ENCODE results near the gene FGF7. TPM values are rescaled to one million over a fixed set of nuclear protein-coding genes. Genes with fewer than 3 reads are reported as not detected.

Gene FGF7, protein sequence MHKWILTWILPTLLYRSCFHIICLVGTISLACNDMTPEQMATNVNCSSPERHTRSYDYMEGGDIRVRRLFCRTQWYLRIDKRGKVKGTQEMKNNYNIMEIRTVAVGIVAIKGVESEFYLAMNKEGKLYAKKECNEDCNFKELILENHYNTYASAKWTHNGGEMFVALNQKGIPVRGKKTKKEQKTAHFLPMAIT
- 100 to 1,000 TPM in 1 of 4 donors, 10 to 100 TPM in 3; 29.2 to 109 (median 55.8) TPM for total RNA-seq

DNA sequence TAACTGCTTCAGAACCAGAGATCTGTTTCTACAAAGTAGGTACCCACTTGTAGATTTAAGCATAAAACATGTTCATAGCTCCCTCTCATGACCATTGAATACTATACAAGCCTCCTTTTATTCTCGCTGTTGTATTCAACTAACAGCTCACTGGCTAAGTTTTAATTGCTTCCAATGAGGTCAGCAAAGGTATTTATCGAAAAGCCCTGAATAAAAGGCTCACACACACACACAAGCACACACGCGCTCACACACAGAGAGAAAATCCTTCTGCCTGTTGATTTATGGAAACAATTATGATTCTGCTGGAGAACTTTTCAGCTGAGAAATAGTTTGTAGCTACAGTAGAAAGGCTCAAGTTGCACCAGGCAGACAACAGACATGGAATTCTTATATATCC is at the start of gene FGF7:
Gene FGF7, plus strand, starts transcription at position 222 of the 400 bp plus-strand sequence. CDS start 1,056 bp downstream, outside the sequence.
- TF ChIP-seq, protein P1, sequence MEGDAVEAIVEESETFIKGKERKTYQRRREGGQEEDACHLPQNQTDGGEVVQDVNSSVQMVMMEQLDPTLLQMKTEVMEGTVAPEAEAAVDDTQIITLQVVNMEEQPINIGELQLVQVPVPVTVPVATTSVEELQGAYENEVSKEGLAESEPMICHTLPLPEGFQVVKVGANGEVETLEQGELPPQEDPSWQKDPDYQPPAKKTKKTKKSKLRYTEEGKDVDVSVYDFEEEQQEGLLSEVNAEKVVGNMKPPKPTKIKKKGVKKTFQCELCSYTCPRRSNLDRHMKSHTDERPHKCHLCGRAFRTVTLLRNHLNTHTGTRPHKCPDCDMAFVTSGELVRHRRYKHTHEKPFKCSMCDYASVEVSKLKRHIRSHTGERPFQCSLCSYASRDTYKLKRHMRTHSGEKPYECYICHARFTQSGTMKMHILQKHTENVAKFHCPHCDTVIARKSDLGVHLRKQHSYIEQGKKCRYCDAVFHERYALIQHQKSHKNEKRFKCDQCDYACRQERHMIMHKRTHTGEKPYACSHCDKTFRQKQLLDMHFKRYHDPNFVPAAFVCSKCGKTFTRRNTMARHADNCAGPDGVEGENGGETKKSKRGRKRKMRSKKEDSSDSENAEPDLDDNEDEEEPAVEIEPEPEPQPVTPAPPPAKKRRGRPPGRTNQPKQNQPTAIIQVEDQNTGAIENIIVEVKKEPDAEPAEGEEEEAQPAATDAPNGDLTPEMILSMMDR (IDR thresholded peaks at IDR 0.05; ENCODE audit: low read depth) = no peak

DNA sequence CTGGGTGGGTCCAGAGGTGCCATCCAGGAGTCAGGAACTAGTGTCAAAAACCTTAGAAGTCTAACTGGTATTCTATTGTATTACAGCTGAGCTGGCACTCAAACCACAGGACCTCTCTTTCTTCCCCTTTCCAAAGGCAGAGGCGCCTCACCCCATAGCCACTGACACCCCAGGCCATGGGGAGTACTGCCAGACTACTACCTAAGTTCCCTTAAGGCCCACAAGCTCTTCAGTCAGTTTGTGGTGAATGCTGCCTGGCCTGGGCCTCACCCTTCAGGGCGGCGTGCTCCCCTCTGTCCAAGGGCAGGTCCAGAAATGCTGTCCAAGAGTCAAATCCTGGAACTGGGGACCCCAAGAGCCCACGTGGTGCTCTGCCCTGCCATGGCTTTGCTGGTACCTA is 43.0 kb upstream of the FGF7 start:
- TF ChIP-seq, protein P1 (IDR thresholded peaks at IDR 0.05; ENCODE audit: low read depth) = no peak

DNA sequence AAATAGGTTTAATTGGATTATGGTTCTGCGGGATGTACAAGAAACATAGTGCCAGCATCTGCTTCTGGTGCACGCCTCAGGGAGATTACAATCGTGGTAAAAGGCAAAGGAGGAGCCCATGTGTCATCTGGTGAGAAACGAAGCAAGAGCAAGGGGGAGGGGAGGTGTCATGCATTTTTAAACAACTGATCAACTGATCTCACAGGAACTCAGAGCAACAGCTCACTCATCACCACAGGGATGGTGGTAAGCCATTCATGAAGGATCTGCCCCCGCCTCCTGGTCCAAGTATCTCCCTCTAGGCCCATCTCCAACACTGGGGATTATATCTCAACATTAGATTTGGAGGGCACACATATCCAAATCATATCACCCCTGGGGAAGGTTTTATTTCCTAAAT is 42.1 kb upstream of the FGF7 start:
- TF ChIP-seq, protein P1 (IDR thresholded peaks at IDR 0.05; ENCODE audit: low read depth) = no peak

DNA sequence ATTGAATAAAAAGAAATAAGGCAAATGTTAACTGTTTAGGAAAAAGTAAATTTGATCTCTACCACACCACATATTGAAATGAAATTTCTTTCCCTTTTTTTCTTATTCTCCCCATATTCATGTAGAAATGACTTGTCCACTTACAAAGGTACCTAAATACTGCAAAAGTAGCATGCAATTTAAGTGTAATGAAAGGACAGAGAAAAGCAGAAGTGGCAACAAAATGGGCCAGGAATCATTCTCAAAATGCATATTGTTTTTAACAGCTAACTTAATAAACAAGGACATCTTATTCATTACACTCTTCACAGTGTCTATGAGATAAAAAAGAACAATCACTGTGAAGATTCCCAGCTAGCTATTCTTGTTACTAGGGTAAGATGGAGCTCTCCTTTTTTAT is 40.6 kb upstream of the FGF7 start:
- TF ChIP-seq, protein P1 (IDR thresholded peaks at IDR 0.05; ENCODE audit: low read depth) = no peak

DNA sequence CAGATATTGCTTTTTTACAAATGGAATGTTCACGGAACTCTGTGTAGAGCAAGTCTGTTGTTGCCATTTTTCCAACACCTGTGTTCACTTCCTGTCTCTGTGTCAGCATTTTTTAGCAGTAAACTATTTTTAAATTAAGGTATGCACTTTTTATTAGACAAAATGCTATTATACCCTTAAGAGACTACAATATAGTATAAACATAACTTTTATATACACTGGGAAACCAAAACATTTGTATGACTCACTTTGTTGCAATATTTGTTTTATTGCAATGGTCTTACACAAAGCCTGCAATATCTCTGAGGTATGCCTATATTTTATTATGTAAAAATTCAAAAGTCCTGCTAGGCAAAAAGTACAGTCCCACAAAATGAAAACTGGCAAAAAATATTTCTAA is 39.8 kb upstream of the FGF7 start:
- TF ChIP-seq, protein P1 (IDR thresholded peaks at IDR 0.05; ENCODE audit: low read depth) = no peak

DNA sequence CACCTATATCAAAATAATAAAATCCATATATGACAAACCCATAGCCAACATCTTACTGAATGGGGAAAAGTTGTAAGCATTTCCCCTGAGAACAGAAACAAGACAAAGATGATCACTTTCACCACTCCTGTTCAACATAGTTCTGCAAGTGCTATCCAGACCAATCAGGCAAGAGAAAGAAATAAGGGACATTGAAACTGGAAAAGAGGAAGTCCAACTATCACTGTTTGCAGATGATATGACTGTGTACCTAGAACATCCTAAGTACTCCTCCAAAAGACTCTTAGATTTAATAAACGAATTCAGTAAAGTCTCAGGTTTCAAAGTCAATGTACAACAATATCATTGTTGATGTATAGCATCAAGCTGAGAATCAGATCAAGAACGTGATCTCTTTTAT is 35.6 kb upstream of the FGF7 start:
- TF ChIP-seq, protein P1 (IDR thresholded peaks at IDR 0.05; ENCODE audit: low read depth) = no peak

DNA sequence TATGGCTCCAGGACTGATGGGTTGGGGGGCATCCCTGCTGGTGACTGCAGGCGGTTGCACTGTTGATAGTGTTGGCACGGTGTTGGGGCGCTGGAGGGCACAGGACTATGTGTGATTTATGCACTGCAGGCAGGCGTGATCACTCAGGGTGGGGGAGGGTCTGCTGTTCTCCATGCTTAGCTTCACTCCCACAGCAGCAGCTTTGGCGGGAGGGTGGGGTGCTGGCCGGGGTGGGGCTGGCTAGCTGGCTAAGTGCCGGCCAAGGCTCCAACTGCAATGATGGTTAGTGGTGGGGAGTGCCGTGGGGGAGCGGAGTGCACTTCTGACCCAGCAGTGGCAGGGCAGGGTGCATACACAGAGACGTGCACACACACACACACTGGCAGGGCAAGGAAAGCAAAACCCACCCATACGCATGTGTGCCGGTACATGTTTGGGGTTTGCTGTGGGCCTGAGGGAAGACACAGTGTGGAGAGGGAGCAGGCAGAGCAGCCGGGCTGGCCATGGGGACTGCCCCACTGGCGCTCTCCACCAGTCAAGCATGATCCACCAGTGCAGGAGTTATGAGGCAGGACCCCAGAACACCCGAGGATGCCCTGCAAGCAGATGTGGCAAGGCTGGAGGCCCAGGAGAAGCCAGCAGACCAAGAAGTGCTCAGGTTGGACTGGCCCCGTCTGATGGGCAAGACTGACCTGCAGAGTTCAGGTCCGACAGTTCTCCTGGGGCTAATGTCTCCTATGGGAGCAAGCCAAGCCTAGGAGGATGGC is 16.5 kb upstream of the FGF7 start:
- TF ChIP-seq, protein P1 (IDR thresholded peaks at IDR 0.05; ENCODE audit: low read depth) = no peak

Data from subcutaneous adipose tissue (tissue), 4 donors.